ENCODE results near the gene CDK18.
"Not testable (repeated sequence)": the region's sequence is repeated elsewhere in the genome, so short reads cannot be mapped to it uniquely, and the experiment has no call there.

The CDK18 gene

DNA sequence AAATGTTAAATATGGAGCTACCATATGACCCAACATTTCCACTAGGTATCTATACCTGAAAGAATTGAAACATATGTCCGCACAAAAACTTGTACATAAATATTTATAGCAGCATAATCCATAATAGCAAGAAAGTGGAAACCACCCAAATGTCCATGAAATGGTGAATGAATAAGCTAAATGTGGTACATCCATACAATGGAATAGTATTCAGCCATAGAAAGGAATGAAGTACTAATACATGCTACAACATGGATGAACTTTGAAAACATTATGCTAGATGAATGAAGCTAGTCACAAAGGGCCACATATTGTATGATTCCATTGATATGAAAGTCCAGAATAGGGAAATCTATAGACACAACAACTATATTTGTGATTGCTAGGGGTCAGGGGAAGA is 28.6 kb upstream of the CDK18 start:
- TF ChIP-seq, protein P1, sequence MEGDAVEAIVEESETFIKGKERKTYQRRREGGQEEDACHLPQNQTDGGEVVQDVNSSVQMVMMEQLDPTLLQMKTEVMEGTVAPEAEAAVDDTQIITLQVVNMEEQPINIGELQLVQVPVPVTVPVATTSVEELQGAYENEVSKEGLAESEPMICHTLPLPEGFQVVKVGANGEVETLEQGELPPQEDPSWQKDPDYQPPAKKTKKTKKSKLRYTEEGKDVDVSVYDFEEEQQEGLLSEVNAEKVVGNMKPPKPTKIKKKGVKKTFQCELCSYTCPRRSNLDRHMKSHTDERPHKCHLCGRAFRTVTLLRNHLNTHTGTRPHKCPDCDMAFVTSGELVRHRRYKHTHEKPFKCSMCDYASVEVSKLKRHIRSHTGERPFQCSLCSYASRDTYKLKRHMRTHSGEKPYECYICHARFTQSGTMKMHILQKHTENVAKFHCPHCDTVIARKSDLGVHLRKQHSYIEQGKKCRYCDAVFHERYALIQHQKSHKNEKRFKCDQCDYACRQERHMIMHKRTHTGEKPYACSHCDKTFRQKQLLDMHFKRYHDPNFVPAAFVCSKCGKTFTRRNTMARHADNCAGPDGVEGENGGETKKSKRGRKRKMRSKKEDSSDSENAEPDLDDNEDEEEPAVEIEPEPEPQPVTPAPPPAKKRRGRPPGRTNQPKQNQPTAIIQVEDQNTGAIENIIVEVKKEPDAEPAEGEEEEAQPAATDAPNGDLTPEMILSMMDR (conservative IDR thresholded peaks at IDR 0.05), result no peak
- H3K27ac ChIP-seq, result no peak overlapping the region

DNA sequence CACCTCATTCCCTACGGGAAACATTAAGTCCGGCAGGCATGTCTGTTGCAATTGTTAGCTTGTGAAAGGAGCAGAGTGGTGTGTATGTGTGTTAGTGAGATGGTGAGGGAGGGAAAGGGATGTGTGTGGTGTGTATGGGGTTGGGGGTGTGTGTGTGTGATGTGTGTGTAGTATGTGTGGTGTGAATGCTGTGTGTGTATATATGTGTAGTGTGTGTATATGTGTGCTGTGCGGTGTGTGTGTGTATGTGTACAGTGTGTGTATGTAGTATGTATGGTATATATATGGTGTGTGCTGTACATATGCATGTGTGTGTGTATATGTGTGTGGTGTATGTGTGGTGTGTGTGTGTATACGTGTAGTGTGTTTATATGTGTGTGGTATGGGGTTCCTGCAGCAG is 27.8 kb upstream of the CDK18 start:
- TF ChIP-seq, protein P1 (conservative IDR thresholded peaks at IDR 0.05), result no peak
- no peak overlapping the region for H3K27ac ChIP-seq

DNA sequence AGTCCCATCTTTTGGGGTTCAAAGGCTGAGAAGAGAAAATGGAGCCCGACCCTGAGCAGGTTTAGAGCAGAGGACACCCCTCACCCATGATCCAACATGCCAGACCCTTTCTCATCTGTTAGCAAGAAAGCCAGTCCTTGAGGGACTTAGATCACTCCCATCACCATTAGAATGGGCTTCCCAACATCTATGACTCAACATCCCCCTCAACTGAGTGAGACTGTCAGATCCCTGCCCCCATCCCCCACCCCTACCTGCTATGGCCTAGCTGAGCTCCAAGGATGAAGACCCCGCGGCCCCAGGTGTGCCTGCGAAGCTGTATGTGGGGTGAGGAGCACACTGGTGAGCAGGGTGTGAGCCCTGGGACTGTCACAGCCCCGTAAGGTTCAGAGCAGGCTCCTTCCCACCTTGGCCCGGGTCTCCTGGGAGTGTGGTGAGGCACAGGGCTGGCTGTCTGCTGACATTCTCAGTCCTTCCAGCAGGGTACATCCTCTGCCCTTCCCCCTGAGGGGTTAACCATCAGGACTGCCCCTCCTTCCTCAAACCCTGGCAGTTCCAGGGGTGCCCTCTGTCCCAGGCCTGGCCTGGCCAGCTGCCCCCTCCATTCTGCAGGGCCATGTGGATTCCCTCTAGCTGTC is 27.2 kb upstream of the CDK18 start:
- TF ChIP-seq, protein P1 (conservative IDR thresholded peaks at IDR 0.05), result no peak
- H3K27ac ChIP-seq, result peak overlapping the region; percentile 59

DNA sequence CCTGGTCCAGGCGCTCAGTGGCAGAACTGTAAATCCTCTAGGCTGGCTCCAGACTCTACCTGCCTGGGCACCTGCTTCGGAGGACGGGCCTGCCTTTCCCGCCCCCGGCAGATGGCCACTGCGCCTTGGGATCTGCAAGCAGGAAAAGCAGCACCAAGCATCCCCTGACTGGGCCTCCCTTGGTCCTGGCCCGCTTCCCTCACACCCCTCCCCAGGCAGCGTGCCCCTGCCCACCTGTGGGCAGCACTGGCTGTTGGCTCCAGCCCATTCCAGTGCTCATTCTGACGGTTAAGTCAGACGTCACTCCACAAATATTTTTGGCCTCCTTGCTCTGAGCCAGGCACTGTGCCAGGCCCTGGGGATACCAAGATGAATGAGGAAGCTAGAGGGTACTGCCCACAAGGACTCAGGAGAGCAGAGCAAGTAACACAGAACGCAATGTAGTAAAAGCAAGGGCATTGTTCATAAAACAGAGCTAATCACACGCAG is 26.7 kb upstream of the CDK18 start:
- peak overlapping the region; percentile 59 for H3K27ac ChIP-seq
- TF ChIP-seq, protein P1 (conservative IDR thresholded peaks at IDR 0.05), result no peak

DNA sequence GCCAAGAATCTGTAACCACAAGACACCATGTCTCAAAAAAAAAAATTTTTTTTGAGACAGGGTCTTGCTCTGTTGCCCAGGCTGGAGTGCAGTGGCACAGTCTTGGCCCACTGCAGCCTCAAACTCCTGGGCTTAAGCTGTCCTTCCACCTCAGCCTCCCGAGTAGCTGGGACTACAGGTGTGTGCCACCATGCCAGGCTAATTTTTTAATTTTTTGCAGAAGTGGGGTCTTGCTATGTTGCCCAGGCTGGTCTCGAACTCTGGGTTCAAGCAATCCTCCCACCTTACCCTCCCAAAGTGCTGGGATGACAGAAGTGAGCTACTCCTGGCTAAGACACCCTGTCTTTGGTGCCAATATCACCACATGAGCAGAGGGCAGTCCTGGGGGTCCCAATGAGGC is 25.5 kb upstream of the CDK18 start:
- peak overlapping the region; percentile 59; the same call in 1 of the 2 replicates for H3K27ac ChIP-seq

DNA sequence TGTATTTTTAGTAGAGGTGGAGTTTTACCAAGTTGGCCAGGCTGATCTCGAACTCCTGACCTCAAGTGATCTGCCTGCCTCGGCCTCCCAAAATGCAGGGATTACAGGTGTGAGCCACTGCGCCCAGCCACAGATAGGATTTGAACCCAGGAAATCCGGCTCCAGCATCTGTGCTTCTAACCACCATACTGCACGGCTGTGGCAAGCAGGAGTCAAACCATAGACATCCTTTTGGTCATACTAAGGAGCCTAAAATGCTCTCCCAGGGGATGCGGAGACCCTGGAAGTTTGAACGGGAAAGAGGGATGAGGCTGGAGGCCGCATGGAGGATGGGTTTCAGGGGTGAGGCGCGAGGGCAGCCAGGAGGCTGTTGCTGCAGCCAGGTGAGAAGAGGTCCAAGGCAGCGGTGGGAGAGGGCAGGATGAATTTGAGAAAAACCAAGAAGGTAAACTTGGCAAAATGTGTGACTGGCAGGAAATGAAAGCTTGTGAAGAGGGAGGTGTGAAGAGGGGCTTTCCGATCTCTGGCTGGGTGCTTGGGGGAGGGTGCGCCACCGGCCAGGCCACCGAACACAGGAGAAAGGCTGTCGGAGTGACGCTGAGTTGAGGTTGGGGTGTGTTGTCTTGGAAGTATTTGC is 24.0 kb upstream of the CDK18 start:
- no peak overlapping the region for H3K27ac ChIP-seq
- TF ChIP-seq, protein P1 (conservative IDR thresholded peaks at IDR 0.05), result no peak

DNA sequence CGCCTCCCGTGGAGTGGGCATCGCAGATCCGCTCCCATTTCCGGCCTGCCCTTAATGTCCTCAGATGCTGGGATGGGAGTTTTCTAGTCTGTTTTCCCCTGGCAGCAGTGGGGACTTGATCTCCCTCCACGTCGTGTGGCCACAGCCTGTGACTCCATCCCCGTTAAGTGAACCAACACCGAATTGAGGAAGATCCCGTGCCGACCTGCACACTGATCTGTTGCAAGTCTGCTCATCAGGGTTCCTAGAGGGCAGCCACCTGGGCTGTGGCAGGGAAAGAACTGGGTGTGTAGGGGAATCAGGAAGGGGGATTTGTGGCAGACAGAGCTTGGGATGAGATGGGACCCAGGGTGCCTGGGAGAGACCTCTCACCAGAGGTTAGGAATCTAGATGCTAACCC is 23.3 kb upstream of the CDK18 start:
- TF ChIP-seq, protein P1 (conservative IDR thresholded peaks at IDR 0.05), result no peak
- H3K27ac ChIP-seq, result no peak overlapping the region

DNA sequence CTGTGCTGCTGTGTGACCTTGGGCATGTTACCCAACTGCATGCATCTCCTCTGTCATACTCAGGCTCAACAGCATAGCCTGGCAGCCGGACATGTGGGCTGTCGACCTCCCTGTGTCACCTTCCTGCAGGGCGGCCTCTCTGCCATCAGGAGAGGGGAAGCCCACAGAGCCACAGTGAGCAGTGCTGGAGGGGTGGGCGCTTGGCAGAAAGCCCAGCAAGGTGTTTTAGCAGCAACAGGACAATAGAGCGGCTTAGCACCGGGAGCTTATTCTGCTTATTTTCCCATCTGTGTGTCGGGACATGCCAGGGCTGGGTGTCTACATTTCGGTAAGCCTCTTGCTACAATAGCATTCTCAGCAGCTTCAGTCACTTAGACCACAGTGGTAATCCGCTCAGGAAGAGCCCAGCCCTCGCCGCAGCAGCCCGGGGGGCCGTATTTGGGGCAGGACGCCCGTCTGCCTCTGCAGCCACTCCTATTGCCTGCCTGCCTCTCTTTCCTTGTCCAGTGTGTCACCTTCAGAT is 22.8 kb upstream of the CDK18 start:
- no peak overlapping the region for H3K27ac ChIP-seq
- TF ChIP-seq, protein P1 (conservative IDR thresholded peaks at IDR 0.05), result no peak

DNA sequence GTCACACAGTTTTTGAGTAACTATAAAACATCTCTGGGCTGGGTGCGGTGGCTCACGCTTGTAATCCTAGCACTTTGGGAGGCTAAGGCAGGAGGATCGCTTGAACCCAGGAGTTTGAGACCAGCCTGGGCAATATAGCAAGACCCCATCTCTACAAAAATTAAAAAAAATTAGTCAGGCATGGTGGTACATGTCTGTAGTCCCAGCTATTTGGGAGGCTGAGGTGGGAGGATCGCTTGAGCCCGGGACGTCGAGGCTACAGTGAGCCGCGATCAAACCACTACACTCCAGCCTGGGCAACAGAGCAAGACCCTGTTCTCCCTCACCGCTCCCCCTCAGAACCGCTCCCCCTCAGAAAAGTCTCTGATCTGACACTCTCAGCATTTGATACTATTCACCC is 21.9 kb upstream of the CDK18 start:
- H3K27ac ChIP-seq, result not testable (repeated sequence)

Measured in VCaP (cell line).